LNCaP clone FGC (cell line): ENCODE data around the gene CREB5.
"Not testable (repeated sequence)": the region's sequence is repeated elsewhere in the genome, so short reads cannot be mapped to it uniquely, and the experiment has no call there.

ENCODE experiments used
- DNase-seq: peaks from one replicate; pipeline ENCODE4 v3.0.0-alpha.2; 2011; ENCODE audit warnings: low read depth
- H3K4me3 ChIP-seq: 2 replicates; pipeline ENCODE4 v1.5.1; 2011; ENCODE audit warnings: mild to moderate bottlenecking, low read depth, low read length, control low read depth
- CTCF ChIP-seq: IDR thresholded peaks from 2 replicates; pipeline ENCODE4 v1.5.1; 2012; ENCODE audit warnings: mild to moderate bottlenecking; ENCODE audit not compliant: control insufficient read depth, insufficient read depth; ENCODE audit errors: extremely low read depth

CREB5 gene

GRCh38 chr7:28550580-28551186 lies 138.4 kb downstream of the CREB5 start:
- no peak for TF ChIP-seq CTCF
- DNase-seq: no peak

GRCh38 chr7:28551331-28551730 lies 139.0 kb downstream of the CREB5 start:
- H3K4me3 ChIP-seq: no peak overlapping the region
- no peak for DNase-seq
- no peak for TF ChIP-seq CTCF

More at GRCh38 chr7:28550580-28551186, 138.4 kb downstream of the CREB5 start:
- no peak overlapping the region for H3K4me3 ChIP-seq

GRCh38 chr7:28551766-28552165 lies 139.4 kb downstream of the CREB5 start:
- DNase-seq, H3K4me3 ChIP-seq: not testable (repeated sequence)

GRCh38 chr7:28554802-28555471 lies 142.6 kb downstream of the CREB5 start:
- TF ChIP-seq CTCF: no peak
- H3K4me3 ChIP-seq: no peak overlapping the region
- no peak for DNase-seq

GRCh38 chr7:28556025-28556424 lies 143.7 kb downstream of the CREB5 start:
- TF ChIP-seq CTCF: no peak
- H3K4me3 ChIP-seq: no peak overlapping the region
- DNase-seq: no peak

- no peak for TF ChIP-seq CTCF
- no peak for DNase-seq
- H3K4me3 ChIP-seq: no peak overlapping the region
These were observed 144.4 kb downstream of the CREB5 start for GRCh38 chr7:28556671-28557070.

- peak; percentile 19 for DNase-seq
- TF ChIP-seq CTCF: no peak
- no peak overlapping the region for H3K4me3 ChIP-seq
These were observed 145.9 kb downstream of the CREB5 start for GRCh38 chr7:28558236-28558635.
